Upper lobe of left lung (tissue), 6 donors: ENCODE measurements around the gene RNF114. TPM values are rescaled to one million over a fixed set of nuclear protein-coding genes. Genes with fewer than 3 reads are reported as not detected.

Experiments used
- ATAC-seq, 2 donors: fragments of 200-7000 bp; cut with Tn5 transposase; one replicate each; pipeline ENCODE4 v1.9.1; 2022; ENCODE audit warnings: mild to moderate bottlenecking in 2 of 2, moderate library complexity in 2 of 2; ENCODE audit not compliant: low FRiP score in 2 of 2
- DNase-seq, 2 donors: peaks; one replicate each; pipeline ENCODE4 v3.0.0-alpha.2; 2019 to 2020
- H3K27ac ChIP-seq, 4 donors: fragments of 200-600 bp; sonication (generic); one replicate each; pipeline ENCODE4 v1.5.1; 2016 to 2019
- H3K27me3 ChIP-seq, 4 donors: fragments of 200-600 bp; sonication (generic); one replicate each; pipeline ENCODE4 v1.5.1; 2017 to 2019
- H3K36me3 ChIP-seq, 4 donors: fragments of 200-600 bp; sonication (generic); one replicate each; pipeline ENCODE4 v1.5.1; 2016 to 2019
- H3K4me1 ChIP-seq, 4 donors: fragments of 200-600 bp; sonication (generic); one replicate each; pipeline ENCODE4 v1.5.1; 2018 to 2019
- H3K4me3 ChIP-seq, 4 donors: fragments of 200-600 bp; sonication (generic); one replicate each; pipeline ENCODE4 v1.5.1; 2017 to 2019; ENCODE audit warnings: mild to moderate bottlenecking in 2 of 4, moderate library complexity in 1 of 4
- H3K9me3 ChIP-seq, 4 donors: fragments of 200-600 bp; sonication (generic); one replicate each; pipeline ENCODE4 v1.5.1; 2018 to 2019
- EP300 ChIP-seq, 4 donors: sonication (generic); formaldehyde crosslinking; IDR thresholded peaks; one replicate each; pipeline ENCODE4 v1.5.1; 2017; ENCODE audit warnings: antibody characterized with exemption in 4 of 4, control low read depth in 2 of 4
- POLR2A ChIP-seq, 4 donors: fragments of 450-650 bp; IDR thresholded peaks; one replicate each; pipeline ENCODE4 v1.5.1; 2016 to 2017; ENCODE audit warnings: antibody characterized with exemption in 4 of 4, mild to moderate bottlenecking in 2 of 4
- POLR2AphosphoS5 ChIP-seq, 2 donors: sonication (generic); formaldehyde crosslinking; IDR thresholded peaks; one replicate each; pipeline ENCODE4 v1.5.1; 2017; ENCODE audit warnings: antibody characterized with exemption in 2 of 2
- WGBS, 2 donors: methylation state at CpG; one replicate each; pipeline ENCODE4 v1.1.5; 2017 to 2018; 5-methylcytosine and 5-hydroxymethylcytosine counted together
- total RNA-seq, 6 donors: library from RNA; depleted of rRNA in 4 of 6; stranded (reverse); fragments of >200 nt in 4 of 6; gene quantifications; one replicate each; pipeline versions ENCODE4 v1.1.0 to v1.2.1, GENCODE V29; 2016 to 2021
- TF ChIP-seq, protein P1 (sequence below), 6 experiments: fragments of 450-650 bp in 4 of 6; fragments of 200-600 bp in 2 of 6; sonication (generic) in 2 of 6; IDR thresholded peaks; one replicate each; pipeline ENCODE4 v1.5.1; 2016 to 2019; ENCODE audit warnings: antibody characterized with exemption in 6 of 6
- donor health status: DM: no; HTN: no; CAD: no; lungs with moderate emphysema.
- donor health status: DM: no; HTN: yes; CAD: no; lungs with severe emphysema.

The RNF114 gene
- total RNA-seq, 6 donors from 2014 or later = 72.4 to 248 (median 173) TPM

DNA sequence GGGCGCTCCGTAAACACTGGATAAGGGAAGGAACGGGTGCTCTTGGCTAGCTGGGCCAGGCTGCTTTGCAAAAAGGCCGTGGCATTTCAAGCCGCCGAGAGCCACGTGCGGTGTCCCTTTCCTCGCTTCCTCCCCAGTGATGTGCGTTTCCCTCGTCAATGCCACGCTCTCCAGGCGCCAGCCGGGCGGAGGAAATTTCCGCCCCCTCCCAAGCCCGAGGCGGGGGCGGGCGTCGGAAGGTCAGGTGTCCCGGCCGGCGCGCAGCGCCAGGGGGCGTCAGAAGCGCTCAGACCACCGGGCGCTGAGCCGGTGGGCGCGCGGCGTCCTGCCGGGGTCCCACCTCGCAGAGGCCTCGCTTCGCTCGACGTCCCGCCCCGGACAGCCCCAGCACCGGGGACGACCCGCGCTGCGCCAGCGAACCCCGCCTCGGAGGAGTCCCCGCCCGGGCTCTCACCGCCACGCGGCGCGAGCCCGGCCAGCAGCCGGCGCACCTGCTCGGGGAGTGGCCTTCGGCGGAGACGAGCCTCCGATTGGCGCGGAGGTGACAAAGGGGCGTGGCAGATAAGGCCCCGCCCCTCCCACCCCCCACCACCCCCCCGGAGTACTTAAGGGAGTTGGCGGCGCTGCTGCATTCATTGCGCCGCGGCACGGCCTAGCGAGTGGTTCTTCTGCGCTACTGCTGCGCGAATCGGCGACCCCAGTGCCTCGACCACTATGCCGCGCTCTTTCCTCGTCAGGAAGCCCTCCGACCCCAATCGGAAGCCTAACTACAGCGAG, 46.3 kb downstream of the RNF114 start, which contains the start of gene SNAI1:
Gene SNAI1, plus strand, starts transcription at position 635 of the 777 bp plus-strand sequence. Its CDS starts 80 bp downstream, at position 715.
- TF ChIP-seq, protein P1, sequence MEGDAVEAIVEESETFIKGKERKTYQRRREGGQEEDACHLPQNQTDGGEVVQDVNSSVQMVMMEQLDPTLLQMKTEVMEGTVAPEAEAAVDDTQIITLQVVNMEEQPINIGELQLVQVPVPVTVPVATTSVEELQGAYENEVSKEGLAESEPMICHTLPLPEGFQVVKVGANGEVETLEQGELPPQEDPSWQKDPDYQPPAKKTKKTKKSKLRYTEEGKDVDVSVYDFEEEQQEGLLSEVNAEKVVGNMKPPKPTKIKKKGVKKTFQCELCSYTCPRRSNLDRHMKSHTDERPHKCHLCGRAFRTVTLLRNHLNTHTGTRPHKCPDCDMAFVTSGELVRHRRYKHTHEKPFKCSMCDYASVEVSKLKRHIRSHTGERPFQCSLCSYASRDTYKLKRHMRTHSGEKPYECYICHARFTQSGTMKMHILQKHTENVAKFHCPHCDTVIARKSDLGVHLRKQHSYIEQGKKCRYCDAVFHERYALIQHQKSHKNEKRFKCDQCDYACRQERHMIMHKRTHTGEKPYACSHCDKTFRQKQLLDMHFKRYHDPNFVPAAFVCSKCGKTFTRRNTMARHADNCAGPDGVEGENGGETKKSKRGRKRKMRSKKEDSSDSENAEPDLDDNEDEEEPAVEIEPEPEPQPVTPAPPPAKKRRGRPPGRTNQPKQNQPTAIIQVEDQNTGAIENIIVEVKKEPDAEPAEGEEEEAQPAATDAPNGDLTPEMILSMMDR (IDR thresholded peaks at IDR 0.05) = peak; percentile 38 to 93 (median 79)
- TF ChIP-seq EP300 (IDR thresholded peaks at IDR 0.05) (peak in 1 of 4 donors; percentile 12), POLR2AphosphoS5 (IDR thresholded peaks at IDR 0.05) (peak; percentile 95 to 98), POLR2A (IDR thresholded peaks at IDR 0.05) (peak in 3 of 4 donors; percentile 40 to 84 (median 80))
- 0 to 13% methylated on average over 3 to 51 of the region's 90 CpGs for WGBS, 2 donors
- ATAC-seq (peak; percentile 84 to 89), DNase-seq (peak; percentile 84 to 94)
- Histone ChIP-seq H3K27ac (peak within 1 kb of the TSS; percentile 71 to 90 (median 86)), H3K4me3 (peak within 1 kb of the TSS; percentile 40 to 63 (median 51)), H3K27me3 (peaks cover 0 to 7% (median 0%) of the 10 kb centered on the region in 4 donors), H3K36me3 (peaks cover 0 to 23% (median 0%) of the 10 kb centered on the region in 4 donors), H3K4me1 (peaks cover 25 to 59% (median 29%) of the 10 kb centered on the region in 4 donors), H3K9me3 (no peaks in the 10 kb centered on the region)

DNA sequence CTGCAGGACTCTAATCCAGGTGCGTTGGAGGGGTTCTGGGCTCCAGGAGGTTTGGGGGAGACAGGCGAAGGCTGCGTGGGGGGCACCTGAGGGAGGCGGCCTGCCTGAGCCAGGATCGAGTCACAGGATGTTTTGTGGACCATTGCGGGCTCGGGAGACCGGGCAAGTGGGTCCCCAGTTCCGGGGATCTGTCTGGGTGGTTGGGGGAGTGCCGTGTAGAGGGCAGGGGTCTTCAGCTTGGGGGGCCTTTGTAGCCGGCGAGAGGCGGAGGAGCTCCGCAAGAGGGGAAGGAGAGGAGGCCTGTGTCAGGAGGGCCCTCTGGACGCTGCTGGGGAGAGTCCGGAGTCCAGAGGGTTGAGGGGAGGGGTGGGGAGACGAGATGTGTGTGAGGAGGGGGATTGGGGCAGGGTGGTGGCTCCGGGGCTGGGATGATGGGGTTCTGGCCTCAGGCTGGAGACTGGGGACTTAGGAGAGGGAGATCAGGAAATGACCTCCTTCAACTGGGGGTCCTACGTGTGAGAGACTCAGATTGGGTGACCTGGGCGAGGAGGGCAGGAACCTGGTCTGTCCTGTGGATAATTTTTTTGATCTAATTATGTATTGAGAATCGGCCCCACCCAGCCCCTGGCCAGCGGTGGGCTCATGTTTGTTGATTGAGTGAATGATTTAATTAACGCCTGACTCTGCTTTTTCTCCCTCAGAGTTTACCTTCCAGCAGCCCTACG, 47.1 kb downstream of the RNF114 start:
- TF ChIP-seq POLR2A (IDR thresholded peaks at IDR 0.05) = peak in 1 of 4 donors; percentile 18
- TF ChIP-seq, protein P1 (IDR thresholded peaks at IDR 0.05) = no peak
- peaks cover 0 to 7% (median 0%) of the 10 kb centered on the region in 4 donors for H3K27me3 ChIP-seq
- no peak for DNase-seq
- WGBS, 2 donors = 24 to 35% methylated on average over 15 to 23 of the region's 24 CpGs
- peaks cover 26 to 64% (median 33%) of the 10 kb centered on the region in 4 donors for H3K4me1 ChIP-seq
- H3K4me3 ChIP-seq = peak overlapping the region; percentile 40 to 63 (median 51)
- peaks cover 0 to 29% (median 1%) of the 10 kb centered on the region in 4 donors for H3K36me3 ChIP-seq
- H3K9me3 ChIP-seq = no peaks in the 10 kb centered on the region
- peak overlapping the region; percentile 71 to 90 (median 86) for H3K27ac ChIP-seq
- ATAC-seq = no peak

GRCh38 chr20:49983848-49984408, 47.7 kb downstream of the RNF114 start:
- 71 to 75% methylated on average over 6 to 17 of the region's 18 CpGs for WGBS, 2 donors
- DNase-seq (peak in 1 of 2 donors; percentile 68), ATAC-seq (no peak)
- peaks cover 0 to 34% (median 2%) of the 10 kb centered on the region in 4 donors for H3K36me3 ChIP-seq
- H3K27ac ChIP-seq = peak overlapping the region; percentile 71 to 90 (median 86)
- H3K4me3 ChIP-seq = peak overlapping the region; percentile 40 to 63 (median 51)
- H3K9me3 ChIP-seq = no peaks in the 10 kb centered on the region
- TF ChIP-seq EP300 (IDR thresholded peaks at IDR 0.05) (no peak), POLR2AphosphoS5 (IDR thresholded peaks at IDR 0.05) (no peak), POLR2A (IDR thresholded peaks at IDR 0.05) (no peak)
- TF ChIP-seq, protein P1 (IDR thresholded peaks at IDR 0.05) = no peak
- H3K4me1 ChIP-seq = peaks cover 30 to 67% (median 38%) of the 10 kb centered on the region in 4 donors
- H3K27me3 ChIP-seq = peaks cover 0 to 7% (median 0%) of the 10 kb centered on the region in 4 donors

- 66 to 79% methylated on average over 13 of the region's 13 CpGs for WGBS, 2 donors
- Histone ChIP-seq H3K4me3 (peak overlapping the region; percentile 26 to 63 (median 51)), H3K4me1 (peaks cover 30 to 67% (median 39%) of the 10 kb centered on the region in 4 donors)
These were observed 48.4 kb downstream of the RNF114 start for GRCh38 chr20:49984426-49985153.

More at GRCh38 chr20:49984426-49985153, 48.4 kb downstream of the RNF114 start:
- peak overlapping the region in 3 of 4 donors; percentile 71 to 90 (median 84) for H3K27ac ChIP-seq
- H3K9me3 ChIP-seq = no peaks in the 10 kb centered on the region
- DNase-seq (no peak), ATAC-seq (no peak)
- H3K36me3 ChIP-seq = peaks cover 0 to 34% (median 2%) of the 10 kb centered on the region in 4 donors
- H3K27me3 ChIP-seq = peaks cover 0 to 7% (median 0%) of the 10 kb centered on the region in 4 donors
- TF ChIP-seq EP300 (IDR thresholded peaks at IDR 0.05) = no peak
- no peak for TF ChIP-seq POLR2AphosphoS5 (IDR thresholded peaks at IDR 0.05)
- no peak for TF ChIP-seq POLR2A (IDR thresholded peaks at IDR 0.05)
- TF ChIP-seq, protein P1 (IDR thresholded peaks at IDR 0.05) = no peak
